ENCODE measurements around the gene SCTR.

GRCh38 chr2:119424284-119425118 lies 99.8 kb downstream of the SCTR start:
- TF ChIP-seq POLR2A (IDR thresholded peaks at IDR 0.05; ENCODE audit: low read depth, low read length) = no peak
- no peak for TF ChIP-seq TAF1 (IDR thresholded peaks at IDR 0.05; ENCODE audit: low read depth, low read length)
- no peak for TF ChIP-seq POLR2AphosphoS5 (IDR thresholded peaks at IDR 0.05; ENCODE audit: low read depth, low read length)
- TF ChIP-seq SPI1 (IDR thresholded peaks at IDR 0.05; ENCODE audit: low read depth, low read length) = no peak
- no peak for TF ChIP-seq PAX5 (IDR thresholded peaks at IDR 0.05; ENCODE audit: insufficient read depth, low read length, severe bottlenecking)
